Measurements from ENCODE around the gene SFTA2.

Gene SFTA2

GRCh38 chr6:30954631-30955366 is 22.8 kb upstream of the SFTA2 start:
- DNase-seq (ENCODE audit: low read depth in 1 of 2, low spot score in 1 of 2) = no peak
- H3K4me3 ChIP-seq (replicated peaks; ENCODE audit: insufficient read depth, low read length) = no peak overlapping the region; the same call in 1 of the 2 replicates
- TF ChIP-seq SPI1 (IDR thresholded peaks at IDR 0.05; ENCODE audit: borderline replicate concordance, low read depth) (no peak), REST (IDR thresholded peaks at IDR 0.05; ENCODE audit: insufficient replicate concordance, low read depth) (no peak), CTCF (IDR thresholded peaks at IDR 0.05; ENCODE audit: insufficient read depth, low read length) (no peak), GABPA (IDR thresholded peaks at IDR 0.05; ENCODE audit: low read depth) (no peak), POLR2AphosphoS5 (IDR thresholded peaks at IDR 0.05; ENCODE audit: low read depth) (no peak)
- peaks cover 52% of the 10 kb centered on the region for H3K27me3 ChIP-seq (ENCODE audit: insufficient read depth, poor library complexity, severe bottlenecking)
- H3K27ac ChIP-seq (replicated peaks) = no peak overlapping the region

GRCh38 chr6:30951907-30952469 is 20.0 kb upstream of the SFTA2 start:
- peaks cover 50% of the 10 kb centered on the region for H3K27me3 ChIP-seq (ENCODE audit: insufficient read depth, poor library complexity, severe bottlenecking)
- TF ChIP-seq REST (IDR thresholded peaks at IDR 0.05; ENCODE audit: insufficient replicate concordance, low read depth) (no peak), CTCF (IDR thresholded peaks at IDR 0.05; ENCODE audit: insufficient read depth, low read length) (no peak), POLR2AphosphoS5 (IDR thresholded peaks at IDR 0.05; ENCODE audit: low read depth) (no peak), GABPA (IDR thresholded peaks at IDR 0.05; ENCODE audit: low read depth) (no peak)
- DNase-seq (ENCODE audit: low read depth in 1 of 2, low spot score in 1 of 2) = no peak

GRCh38 chr6:30948811-30949210 is 16.8 kb upstream of the SFTA2 start:
- Histone ChIP-seq H3K4me3 (replicated peaks; ENCODE audit: insufficient read depth, low read length) (no peak overlapping the region), H3K27ac (replicated peaks) (no peak overlapping the region), H3K27me3 (ENCODE audit: insufficient read depth, poor library complexity, severe bottlenecking) (peaks cover 35% of the 10 kb centered on the region)
- TF ChIP-seq GABPA (IDR thresholded peaks at IDR 0.05; ENCODE audit: low read depth) = no peak
- no peak for TF ChIP-seq SPI1 (IDR thresholded peaks at IDR 0.05; ENCODE audit: borderline replicate concordance, low read depth)
- TF ChIP-seq REST (IDR thresholded peaks at IDR 0.05; ENCODE audit: insufficient replicate concordance, low read depth) = no peak
- no peak for TF ChIP-seq POLR2AphosphoS5 (IDR thresholded peaks at IDR 0.05; ENCODE audit: low read depth)
- TF ChIP-seq CTCF (IDR thresholded peaks at IDR 0.05; ENCODE audit: insufficient read depth, low read length) = no peak
- no peak for DNase-seq (ENCODE audit: low read depth in 1 of 2, low spot score in 1 of 2)

More at GRCh38 chr6:30951907-30952469, 20.0 kb upstream of the SFTA2 start:
- no peak overlapping the region for H3K4me3 ChIP-seq (replicated peaks; ENCODE audit: insufficient read depth, low read length)
- H3K27ac ChIP-seq (replicated peaks) = no peak overlapping the region
